Neural progenitor cell (in vitro differentiated cells): ENCODE data around the gene ABCF3. TPM values are rescaled to one million over a fixed set of nuclear protein-coding genes. Genes with fewer than 3 reads are reported as not detected.
A peak's percentile ranks its signal among the peaks of the same experiment; 100 is the strongest.

Source experiments
- DNase-seq: peaks from one replicate; pipeline ENCODE4 v3.0.0-alpha.2; 2016; ENCODE audit warnings: low spot score
- H2AFZ ChIP-seq: fragments of 200-600 bp; sonication (generic); replicated peaks from 2 replicates; pipeline ENCODE4 v1.6.1; 2016; ENCODE audit warnings: antibody characterized with exemption
- H3F3A ChIP-seq: fragments of 200-600 bp; sonication (generic); 2 replicates; pipeline ENCODE4 v1.6.1; 2016; ENCODE audit warnings: antibody characterized with exemption, low read depth
- H3K27ac ChIP-seq: fragments of 200-600 bp; sonication (generic); 2 replicates; pipeline ENCODE4 v1.5.1; 2016; ENCODE audit warnings: mild to moderate bottlenecking
- H3K27me3 ChIP-seq: fragments of 200-600 bp; sonication (generic); 2 replicates; pipeline ENCODE4 v1.6.1; 2016; ENCODE audit warnings: mild to moderate bottlenecking, moderate library complexity
- H3K36me3 ChIP-seq: fragments of 200-600 bp; sonication (generic); 2 replicates; pipeline ENCODE4 v1.5.1; 2016
- H3K4me1 ChIP-seq: fragments of 200-600 bp; sonication (generic); 2 replicates; pipeline ENCODE4 v1.6.1; 2016; ENCODE audit warnings: mixed run types
- H3K4me2 ChIP-seq: fragments of 200-600 bp; sonication (generic); 2 replicates; pipeline ENCODE4 v1.6.1; 2016
- H3K4me3 ChIP-seq: fragments of 200-600 bp; sonication (generic); 2 replicates; pipeline ENCODE4 v1.5.1; 2016
- H3K79me2 ChIP-seq: fragments of 200-600 bp; sonication (generic); 2 replicates; pipeline ENCODE4 v1.6.1; 2016; ENCODE audit warnings: low read depth
- H3K9ac ChIP-seq: fragments of 200-600 bp; sonication (generic); 2 replicates; pipeline ENCODE4 v1.6.1; 2016
- H3K9me3 ChIP-seq: fragments of 200-600 bp; sonication (generic); 2 replicates; pipeline ENCODE4 v1.5.1; 2016; ENCODE audit warnings: low read depth
- H4K20me1 ChIP-seq: fragments of 200-600 bp; sonication (generic); 2 replicates; pipeline ENCODE4 v1.6.1; 2016; ENCODE audit warnings: low read depth
- H3K27ac Mint-ChIP-seq: 3 replicates; pipeline ENCODE4 v1.8.0; 2021; ENCODE audit warnings: mixed read lengths
- H3K27me3 Mint-ChIP-seq: 2 replicates; pipeline ENCODE4 v1.8.0; 2022; ENCODE audit warnings: low read depth, mild to moderate bottlenecking, inconsistent platforms, moderate library complexity, mixed read lengths; ENCODE audit not compliant: insufficient read depth
- H3K36me3 Mint-ChIP-seq: 3 replicates; pipeline ENCODE4 v1.8.0; 2021; ENCODE audit warnings: mixed read lengths
- H3K4me1 Mint-ChIP-seq: 3 replicates; pipeline ENCODE4 v1.8.0; 2021; ENCODE audit warnings: mixed read lengths
- H3K4me3 Mint-ChIP-seq: 3 replicates; pipeline ENCODE4 v1.8.0; 2021; ENCODE audit warnings: mild to moderate bottlenecking, moderate library complexity, mixed read lengths
- H3K9me3 Mint-ChIP-seq: 3 replicates; pipeline ENCODE4 v1.8.0; 2020; ENCODE audit warnings: mixed read lengths
- EZH2 ChIP-seq: fragments of 200-600 bp; sonication (generic); IDR thresholded peaks from 2 replicates; pipeline ENCODE4 v1.6.1; 2017; ENCODE audit warnings: antibody characterized with exemption, mild to moderate bottlenecking, moderate library complexity
- EZH2phosphoT487 ChIP-seq: fragments of 200-600 bp; sonication (generic); IDR thresholded peaks from 2 replicates; pipeline ENCODE4 v1.6.1; 2017; ENCODE audit warnings: antibody characterized with exemption
- total RNA-seq: library from RNA; depleted of rRNA; stranded (reverse); fragments of >200 nt; gene quantifications from 2 replicates; pipeline ENCODE4 v1.2.3, GENCODE V29; 2015; ENCODE audit warnings: low replicate concordance
- TF ChIP-seq, protein P1 (sequence below): fragments of 200-600 bp; sonication (generic); IDR thresholded peaks from 2 replicates; pipeline ENCODE4 v1.5.1; 2017; ENCODE audit warnings: antibody characterized with exemption, mild to moderate bottlenecking

ABCF3 gene
- total RNA-seq, 1 donor from 2014 or later, result 22.0 TPM

- Histone ChIP-seq H3K9ac (no peak overlapping the region), H3K27ac (no peak overlapping the region), H3K9me3 (no peaks in the 10 kb centered on the region), H3K36me3 (no peaks in the 10 kb centered on the region), H3F3A (peaks cover 18% of the 10 kb centered on the region), H3K27me3 (peaks cover 80% of the 10 kb centered on the region), H3K4me2 (no peak overlapping the region), H3K79me2 (no peaks in the 10 kb centered on the region), H3K4me1 (peaks cover 4% of the 10 kb centered on the region), H4K20me1 (peaks cover 42% of the 10 kb centered on the region), H3K4me3 (no peak overlapping the region), H2AFZ (no peak overlapping the region)
- Mint-ChIP-seq H3K27ac (no peak overlapping the region), H3K9me3 (peaks cover 2% of the 10 kb centered on the region), H3K27me3 (peaks cover 52% of the 10 kb centered on the region), H3K4me3 (peak overlapping the region; percentile 83), H3K4me1 (peaks cover 4% of the 10 kb centered on the region), H3K36me3 (no peaks in the 10 kb centered on the region)
- DNase-seq, result no peak
- TF ChIP-seq EZH2 (no peak), EZH2phosphoT487 (no peak)
- TF ChIP-seq, protein P1, sequence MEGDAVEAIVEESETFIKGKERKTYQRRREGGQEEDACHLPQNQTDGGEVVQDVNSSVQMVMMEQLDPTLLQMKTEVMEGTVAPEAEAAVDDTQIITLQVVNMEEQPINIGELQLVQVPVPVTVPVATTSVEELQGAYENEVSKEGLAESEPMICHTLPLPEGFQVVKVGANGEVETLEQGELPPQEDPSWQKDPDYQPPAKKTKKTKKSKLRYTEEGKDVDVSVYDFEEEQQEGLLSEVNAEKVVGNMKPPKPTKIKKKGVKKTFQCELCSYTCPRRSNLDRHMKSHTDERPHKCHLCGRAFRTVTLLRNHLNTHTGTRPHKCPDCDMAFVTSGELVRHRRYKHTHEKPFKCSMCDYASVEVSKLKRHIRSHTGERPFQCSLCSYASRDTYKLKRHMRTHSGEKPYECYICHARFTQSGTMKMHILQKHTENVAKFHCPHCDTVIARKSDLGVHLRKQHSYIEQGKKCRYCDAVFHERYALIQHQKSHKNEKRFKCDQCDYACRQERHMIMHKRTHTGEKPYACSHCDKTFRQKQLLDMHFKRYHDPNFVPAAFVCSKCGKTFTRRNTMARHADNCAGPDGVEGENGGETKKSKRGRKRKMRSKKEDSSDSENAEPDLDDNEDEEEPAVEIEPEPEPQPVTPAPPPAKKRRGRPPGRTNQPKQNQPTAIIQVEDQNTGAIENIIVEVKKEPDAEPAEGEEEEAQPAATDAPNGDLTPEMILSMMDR, result no peak
Measured at GRCh38 chr3:184231671-184232070, 45.7 kb downstream of the ABCF3 start.

DNA sequence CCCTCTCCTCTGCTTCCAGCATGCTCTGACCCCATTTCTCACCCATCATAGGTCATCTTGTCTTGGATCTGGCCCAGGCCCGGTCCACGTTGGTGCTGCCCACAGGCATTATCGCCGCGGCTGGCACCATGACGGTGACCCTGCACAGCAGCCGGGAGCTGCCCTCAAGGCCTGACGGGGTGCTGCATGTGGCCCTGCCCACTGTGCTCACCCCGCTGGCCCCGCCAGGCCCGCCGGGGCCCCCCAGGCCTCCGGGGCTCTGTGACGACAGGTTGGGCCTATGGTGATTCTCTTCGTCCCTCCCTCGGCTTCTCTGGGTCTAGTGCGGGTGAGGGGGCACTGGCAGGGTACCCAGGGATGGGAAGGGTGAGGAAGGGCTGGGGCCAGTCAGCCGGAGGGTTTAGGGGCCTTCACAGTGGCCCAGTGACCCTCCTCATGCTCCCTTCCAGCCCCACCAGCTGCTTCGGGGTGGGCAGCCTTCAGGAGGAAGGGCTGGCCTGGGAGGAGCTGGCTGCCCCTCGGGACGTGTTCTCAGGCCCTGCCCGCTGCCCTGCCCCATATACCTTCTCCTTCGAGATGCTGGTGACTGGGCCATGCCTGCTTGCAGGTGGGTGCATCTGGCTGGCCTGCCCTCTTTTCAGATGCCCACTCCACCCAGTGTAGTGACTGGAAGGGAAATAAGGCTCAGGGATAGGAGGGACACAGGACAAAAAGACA lies 47.3 kb downstream of the ABCF3 start:
- no peak overlapping the region for H2AFZ ChIP-seq
- H3K4me1 ChIP-seq, result peaks cover 4% of the 10 kb centered on the region
- peaks cover 4% of the 10 kb centered on the region for H3K4me1 Mint-ChIP-seq
- H3K27ac Mint-ChIP-seq, result no peak overlapping the region
- H3K4me3 Mint-ChIP-seq, result no peak overlapping the region
- H3K9me3 Mint-ChIP-seq, result peaks cover 2% of the 10 kb centered on the region
- DNase-seq, result no peak
- no peaks in the 10 kb centered on the region for H3K9me3 ChIP-seq
- no peaks in the 10 kb centered on the region for H3K79me2 ChIP-seq
- peaks cover 44% of the 10 kb centered on the region for H3K27me3 Mint-ChIP-seq
- no peaks in the 10 kb centered on the region for H3K36me3 ChIP-seq
- no peak overlapping the region for H3K4me2 ChIP-seq
- H3K4me3 ChIP-seq, result no peak overlapping the region
- peaks cover 64% of the 10 kb centered on the region for H3K27me3 ChIP-seq
- peaks cover 15% of the 10 kb centered on the region for H3F3A ChIP-seq
- TF ChIP-seq EZH2 (no peak), EZH2phosphoT487 (no peak)
- TF ChIP-seq, protein P1, result no peak
- peaks cover 33% of the 10 kb centered on the region for H4K20me1 ChIP-seq
- no peaks in the 10 kb centered on the region for H3K36me3 Mint-ChIP-seq
- no peak overlapping the region for H3K9ac ChIP-seq
- H3K27ac ChIP-seq, result no peak overlapping the region

DNA sequence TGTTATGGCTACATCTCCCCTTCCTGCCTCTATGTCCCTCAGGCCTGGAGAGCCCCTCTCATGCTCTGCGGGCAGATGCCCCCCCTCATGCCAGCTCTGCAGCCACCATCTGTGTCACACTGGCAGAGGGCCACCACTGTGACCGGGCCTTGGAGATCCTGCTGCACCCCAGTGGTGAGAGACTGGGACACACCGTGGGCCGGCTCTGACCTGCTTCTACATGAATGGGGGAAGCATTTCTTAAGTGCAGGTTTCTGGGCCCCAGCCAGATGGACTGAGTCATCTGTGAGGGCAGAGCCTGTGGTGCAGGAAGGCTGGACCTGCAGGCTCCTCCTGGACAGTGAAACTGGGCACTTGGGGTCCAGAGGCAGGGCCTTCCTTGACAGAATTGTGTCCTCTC lies 48.2 kb downstream of the ABCF3 start:
- Histone ChIP-seq H3K4me3 (no peak overlapping the region), H3K4me2 (no peak overlapping the region), H3K36me3 (no peaks in the 10 kb centered on the region), H3K9me3 (no peaks in the 10 kb centered on the region), H3K79me2 (no peaks in the 10 kb centered on the region), H3K4me1 (peaks cover 4% of the 10 kb centered on the region), H3K27ac (no peak overlapping the region), H3K27me3 (peaks cover 55% of the 10 kb centered on the region), H2AFZ (no peak overlapping the region), H3K9ac (no peak overlapping the region), H4K20me1 (peaks cover 26% of the 10 kb centered on the region), H3F3A (peaks cover 7% of the 10 kb centered on the region)
- Mint-ChIP-seq H3K9me3 (peaks cover 2% of the 10 kb centered on the region), H3K4me1 (peaks cover 4% of the 10 kb centered on the region), H3K4me3 (no peak overlapping the region), H3K27ac (no peak overlapping the region), H3K27me3 (peaks cover 34% of the 10 kb centered on the region), H3K36me3 (no peaks in the 10 kb centered on the region)
- DNase-seq, result no peak
- no peak for TF ChIP-seq EZH2
- TF ChIP-seq, protein P1, result no peak
- TF ChIP-seq EZH2phosphoT487, result no peak
